HL-60 (cell line): Measurements from ENCODE around the gene KRT10.
"Not testable (repeated sequence)": the region's sequence is repeated elsewhere in the genome, so short reads cannot be mapped to it uniquely, and the experiment has no call there.

Experiments used
- CTCF ChIP-seq: IDR thresholded peaks from one replicate; pipeline ENCODE4 v1.5.1; 2011; ENCODE audit warnings: low read length, control low read depth, inconsistent platforms; ENCODE audit not compliant: insufficient read depth
- POLR2AphosphoS5 ChIP-seq: IDR thresholded peaks from 2 replicates; pipeline ENCODE4 v1.6.1; 2012; ENCODE audit warnings: low read depth
- SPI1 ChIP-seq: IDR thresholded peaks from 2 replicates; pipeline ENCODE4 v1.6.1; 2012; ENCODE audit warnings: low read depth, mild to moderate bottlenecking, borderline replicate concordance

GRCh38 chr17:40814657-40815056, 7.8 kb downstream of the KRT10 start:
- not testable (repeated sequence) for TF ChIP-seq POLR2AphosphoS5, CTCF, SPI1
